ENCODE data around the gene C2CD2.

- no peak for TF ChIP-seq CTCF (IDR thresholded peaks at IDR 0.05)
- no peak for TF ChIP-seq POLR2A (IDR thresholded peaks at IDR 0.05)
These were observed 20.9 kb upstream of the C2CD2 start for GRCh38 chr21:41974752-41975053.

Data from body of pancreas (tissue), 4 donors.